ENCODE measurements around the gene PEA15. TPM values are rescaled to one million over a fixed set of nuclear protein-coding genes. Genes with fewer than 3 reads are reported as not detected.

Gene PEA15
- total RNA-seq, 1 donor from 2014 or later = 39.1 TPM

DNA sequence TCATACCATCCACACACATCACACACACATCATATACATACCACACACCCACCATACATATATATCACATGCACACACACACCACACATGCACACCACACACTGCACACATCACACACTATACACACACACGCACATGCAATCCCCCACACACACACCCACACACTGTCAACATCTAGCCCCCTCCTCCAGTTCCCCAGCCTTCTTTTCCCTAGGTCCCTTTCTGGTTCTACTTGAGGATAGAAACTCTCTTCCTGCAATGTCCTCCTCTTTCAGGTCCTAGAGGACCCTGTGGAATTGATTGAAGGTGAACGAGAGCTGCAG is 10.5 kb upstream of the PEA15 start:
- no peaks in the 10 kb centered on the region for H3K9me3 ChIP-seq (ENCODE audit: low read depth)
- no peak overlapping the region for H3K4me2 ChIP-seq
- H3F3A ChIP-seq (ENCODE audit: low read depth) = no peaks in the 10 kb centered on the region
- no peak overlapping the region for H3K27ac Mint-ChIP-seq
- TF ChIP-seq, protein P1, sequence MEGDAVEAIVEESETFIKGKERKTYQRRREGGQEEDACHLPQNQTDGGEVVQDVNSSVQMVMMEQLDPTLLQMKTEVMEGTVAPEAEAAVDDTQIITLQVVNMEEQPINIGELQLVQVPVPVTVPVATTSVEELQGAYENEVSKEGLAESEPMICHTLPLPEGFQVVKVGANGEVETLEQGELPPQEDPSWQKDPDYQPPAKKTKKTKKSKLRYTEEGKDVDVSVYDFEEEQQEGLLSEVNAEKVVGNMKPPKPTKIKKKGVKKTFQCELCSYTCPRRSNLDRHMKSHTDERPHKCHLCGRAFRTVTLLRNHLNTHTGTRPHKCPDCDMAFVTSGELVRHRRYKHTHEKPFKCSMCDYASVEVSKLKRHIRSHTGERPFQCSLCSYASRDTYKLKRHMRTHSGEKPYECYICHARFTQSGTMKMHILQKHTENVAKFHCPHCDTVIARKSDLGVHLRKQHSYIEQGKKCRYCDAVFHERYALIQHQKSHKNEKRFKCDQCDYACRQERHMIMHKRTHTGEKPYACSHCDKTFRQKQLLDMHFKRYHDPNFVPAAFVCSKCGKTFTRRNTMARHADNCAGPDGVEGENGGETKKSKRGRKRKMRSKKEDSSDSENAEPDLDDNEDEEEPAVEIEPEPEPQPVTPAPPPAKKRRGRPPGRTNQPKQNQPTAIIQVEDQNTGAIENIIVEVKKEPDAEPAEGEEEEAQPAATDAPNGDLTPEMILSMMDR (IDR thresholded peaks at IDR 0.05) = no peak
- TF ChIP-seq EZH2phosphoT487 (IDR thresholded peaks at IDR 0.05) (no peak), EZH2 (IDR thresholded peaks at IDR 0.05) (no peak)
- no peaks in the 10 kb centered on the region for H3K27me3 ChIP-seq
- no peak overlapping the region for H3K4me3 ChIP-seq
- H3K36me3 ChIP-seq = no peaks in the 10 kb centered on the region
- no peak overlapping the region for H3K4me3 Mint-ChIP-seq
- no peak overlapping the region for H3K27ac ChIP-seq
- no peaks in the 10 kb centered on the region for H3K79me2 ChIP-seq (ENCODE audit: low read depth)
- H3K4me1 ChIP-seq = peaks cover 11% of the 10 kb centered on the region
- H3K36me3 Mint-ChIP-seq = no peaks in the 10 kb centered on the region
- no peaks in the 10 kb centered on the region for H3K9me3 Mint-ChIP-seq
- DNase-seq (ENCODE audit: low spot score) = no peak
- H2AFZ ChIP-seq (replicated peaks) = no peak overlapping the region
- H3K4me1 Mint-ChIP-seq = peaks cover 10% of the 10 kb centered on the region
- peaks cover 6% of the 10 kb centered on the region for H3K27me3 Mint-ChIP-seq (ENCODE audit: insufficient read depth, low read depth)
- H3K9ac ChIP-seq = no peak overlapping the region
- no peaks in the 10 kb centered on the region for H4K20me1 ChIP-seq (ENCODE audit: low read depth)

DNA sequence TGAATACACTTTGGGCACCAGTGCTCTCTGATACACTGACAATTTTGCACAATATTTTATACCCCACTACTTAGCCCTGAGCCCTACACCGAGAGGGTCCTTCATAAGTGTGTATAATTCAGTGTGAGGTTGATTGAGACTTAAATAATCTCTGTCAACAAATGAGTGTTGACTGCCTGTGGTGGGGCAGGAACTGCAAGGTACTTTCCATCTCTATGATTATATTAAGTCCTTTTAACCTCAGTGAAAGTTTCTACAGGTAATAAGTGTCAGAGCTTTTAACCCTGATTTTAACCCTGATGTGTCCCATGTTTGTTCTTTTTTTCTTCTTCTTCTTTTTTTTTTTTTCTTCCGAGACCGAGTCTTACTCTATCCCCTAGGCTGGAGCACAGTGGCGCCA is 9.0 kb upstream of the PEA15 start:
- no peak for DNase-seq (ENCODE audit: low spot score)
- Histone ChIP-seq H3K36me3 (no peaks in the 10 kb centered on the region), H3K27ac (no peak overlapping the region), H4K20me1 (ENCODE audit: low read depth) (no peaks in the 10 kb centered on the region), H3K4me1 (peaks cover 4% of the 10 kb centered on the region), H3K9me3 (ENCODE audit: low read depth) (no peaks in the 10 kb centered on the region), H3K4me2 (no peak overlapping the region), H3K27me3 (no peaks in the 10 kb centered on the region), H3K79me2 (ENCODE audit: low read depth) (no peaks in the 10 kb centered on the region), H3F3A (ENCODE audit: low read depth) (no peaks in the 10 kb centered on the region), H3K9ac (no peak overlapping the region), H3K4me3 (no peak overlapping the region), H2AFZ (replicated peaks) (no peak overlapping the region)
- TF ChIP-seq EZH2phosphoT487 (IDR thresholded peaks at IDR 0.05) (no peak), EZH2 (IDR thresholded peaks at IDR 0.05) (no peak)
- TF ChIP-seq, protein P1 (IDR thresholded peaks at IDR 0.05) = no peak
- H3K27ac Mint-ChIP-seq = no peak overlapping the region
- H3K4me3 Mint-ChIP-seq = no peak overlapping the region
- H3K4me1 Mint-ChIP-seq = peaks cover 4% of the 10 kb centered on the region
- peaks cover 3% of the 10 kb centered on the region for H3K27me3 Mint-ChIP-seq (ENCODE audit: insufficient read depth, low read depth)
- H3K36me3 Mint-ChIP-seq = no peaks in the 10 kb centered on the region
- no peaks in the 10 kb centered on the region for H3K9me3 Mint-ChIP-seq

DNA sequence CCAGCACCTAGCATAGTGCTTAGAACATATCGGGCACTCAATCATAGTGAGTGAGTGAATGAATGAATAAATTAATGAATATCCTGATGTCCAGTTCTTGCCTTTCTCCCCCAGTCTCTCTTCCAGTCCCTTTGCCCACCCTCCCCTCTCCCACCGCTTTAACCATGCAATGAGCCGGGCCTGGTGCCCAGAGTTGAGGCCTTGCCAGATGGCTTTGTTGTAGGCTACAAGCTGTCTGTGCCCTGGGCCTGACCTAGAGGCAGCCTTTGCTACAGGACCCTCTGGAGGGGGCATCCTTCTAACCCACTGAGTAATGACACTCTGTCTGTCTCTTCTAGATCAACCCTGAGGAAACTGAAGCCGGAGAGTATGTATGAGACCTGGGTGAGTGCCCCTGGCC is 8.0 kb upstream of the PEA15 start:
- Histone ChIP-seq H3K4me2 (no peak overlapping the region), H3K36me3 (no peaks in the 10 kb centered on the region), H3K4me3 (no peak overlapping the region), H4K20me1 (ENCODE audit: low read depth) (no peaks in the 10 kb centered on the region), H3K9me3 (ENCODE audit: low read depth) (no peaks in the 10 kb centered on the region), H3K9ac (no peak overlapping the region), H3K27ac (no peak overlapping the region), H3K4me1 (peaks cover 4% of the 10 kb centered on the region), H3F3A (ENCODE audit: low read depth) (no peaks in the 10 kb centered on the region), H3K27me3 (no peaks in the 10 kb centered on the region), H2AFZ (replicated peaks) (no peak overlapping the region), H3K79me2 (ENCODE audit: low read depth) (no peaks in the 10 kb centered on the region)
- no peak for DNase-seq (ENCODE audit: low spot score)
- Mint-ChIP-seq H3K27ac (peak overlapping the region; percentile 12), H3K36me3 (no peaks in the 10 kb centered on the region), H3K27me3 (ENCODE audit: insufficient read depth, low read depth) (peaks cover under 1% of the 10 kb centered on the region), H3K4me3 (no peak overlapping the region), H3K9me3 (no peaks in the 10 kb centered on the region), H3K4me1 (peaks cover 2% of the 10 kb centered on the region)
- TF ChIP-seq EZH2phosphoT487 (IDR thresholded peaks at IDR 0.05) (no peak), EZH2 (IDR thresholded peaks at IDR 0.05) (no peak)
- TF ChIP-seq, protein P1 (IDR thresholded peaks at IDR 0.05) = no peak

DNA sequence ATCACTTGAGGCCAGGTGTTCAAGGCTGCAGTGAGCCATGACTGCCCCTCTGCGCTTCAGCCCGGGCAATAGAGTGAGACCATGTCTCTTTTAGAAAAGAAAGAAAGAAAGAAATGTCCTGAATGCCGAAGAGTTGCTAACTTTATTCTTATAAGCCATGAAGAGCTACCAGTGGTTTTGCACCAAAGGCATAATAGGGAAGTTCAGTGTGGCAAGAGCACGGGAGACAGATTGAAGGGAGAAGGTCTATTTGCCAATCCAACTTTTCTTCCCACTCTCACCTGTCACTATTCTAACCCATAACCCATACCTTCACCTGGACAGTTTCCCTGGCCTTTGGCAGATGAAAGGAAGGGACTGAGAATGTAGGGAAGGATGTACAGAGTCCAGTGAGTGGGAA is 4.4 kb upstream of the PEA15 start:
- Histone ChIP-seq H2AFZ (replicated peaks) (no peak overlapping the region), H3K79me2 (ENCODE audit: low read depth) (peaks cover 4% of the 10 kb centered on the region), H3K27ac (no peak overlapping the region), H3K4me3 (no peak overlapping the region), H3K27me3 (no peaks in the 10 kb centered on the region), H4K20me1 (ENCODE audit: low read depth) (peaks cover under 1% of the 10 kb centered on the region), H3F3A (ENCODE audit: low read depth) (peaks cover 1% of the 10 kb centered on the region), H3K9ac (no peak overlapping the region), H3K9me3 (ENCODE audit: low read depth) (no peaks in the 10 kb centered on the region), H3K4me2 (no peak overlapping the region), H3K36me3 (no peaks in the 10 kb centered on the region), H3K4me1 (peaks cover 6% of the 10 kb centered on the region)
- DNase-seq (ENCODE audit: low spot score) = no peak
- TF ChIP-seq EZH2phosphoT487 (IDR thresholded peaks at IDR 0.05) (no peak), EZH2 (IDR thresholded peaks at IDR 0.05) (no peak)
- TF ChIP-seq, protein P1 (IDR thresholded peaks at IDR 0.05) = no peak
- no peaks in the 10 kb centered on the region for H3K9me3 Mint-ChIP-seq
- no peaks in the 10 kb centered on the region for H3K36me3 Mint-ChIP-seq
- H3K27ac Mint-ChIP-seq = no peak overlapping the region
- no peaks in the 10 kb centered on the region for H3K27me3 Mint-ChIP-seq (ENCODE audit: insufficient read depth, low read depth)
- peaks cover 12% of the 10 kb centered on the region for H3K4me1 Mint-ChIP-seq
- no peak overlapping the region for H3K4me3 Mint-ChIP-seq
